Measurements from ENCODE around the gene RPL39L. TPM values are rescaled to one million over a fixed set of nuclear protein-coding genes. Genes with fewer than 3 reads are reported as not detected.

RPL39L gene
- polyA plus RNA-seq, 1 donor: 13.1 TPM

GRCh38 chr3:187122261-187122660 is 17.0 kb downstream of the RPL39L start:
- Histone ChIP-seq H3K4me1 (ENCODE audit: control insufficient read depth, insufficient read depth, low read length) (no peaks in the 10 kb centered on the region), H3K36me3 (ENCODE audit: control insufficient read depth, insufficient read depth, low read length) (no peaks in the 10 kb centered on the region), H3K4me3 (ENCODE audit: low read length) (no peak overlapping the region), H3K9me3 (ENCODE audit: control insufficient read depth, low read depth, low read length) (no peaks in the 10 kb centered on the region), H3K27ac (ENCODE audit: low read length) (no peak overlapping the region), H3K27me3 (ENCODE audit: control insufficient read depth, insufficient read depth, low read length) (no peaks in the 10 kb centered on the region)
- WGBS (ENCODE audit: insufficient coverage, low lambda C conversion rate): no CpG with 5 or more reads among the region's 1 CpG
- DNase-seq: no peak

GRCh38 chr3:187120326-187120725 is 19.0 kb downstream of the RPL39L start:
- no peak overlapping the region for H3K27ac ChIP-seq (ENCODE audit: low read length)
- H3K36me3 ChIP-seq (ENCODE audit: control insufficient read depth, insufficient read depth, low read length): no peaks in the 10 kb centered on the region
- H3K9me3 ChIP-seq (ENCODE audit: control insufficient read depth, low read depth, low read length): no peaks in the 10 kb centered on the region
- DNase-seq: no peak
- WGBS (ENCODE audit: insufficient coverage, low lambda C conversion rate): 100% methylated on average over 1 of the region's 2 CpGs
- no peaks in the 10 kb centered on the region for H3K4me1 ChIP-seq (ENCODE audit: control insufficient read depth, insufficient read depth, low read length)
- no peaks in the 10 kb centered on the region for H3K27me3 ChIP-seq (ENCODE audit: control insufficient read depth, insufficient read depth, low read length)
- no peak overlapping the region for H3K4me3 ChIP-seq (ENCODE audit: low read length)

- Histone ChIP-seq H3K36me3 (ENCODE audit: control insufficient read depth, insufficient read depth, low read length) (no peaks in the 10 kb centered on the region), H3K27ac (ENCODE audit: low read length) (no peak overlapping the region), H3K4me1 (ENCODE audit: control insufficient read depth, insufficient read depth, low read length) (no peaks in the 10 kb centered on the region), H3K9me3 (ENCODE audit: control insufficient read depth, low read depth, low read length) (no peaks in the 10 kb centered on the region), H3K27me3 (ENCODE audit: control insufficient read depth, insufficient read depth, low read length) (no peaks in the 10 kb centered on the region), H3K4me3 (ENCODE audit: low read length) (no peak overlapping the region)
- 43% methylated on average over 1 of the region's 2 CpGs for WGBS (ENCODE audit: insufficient coverage, low lambda C conversion rate)
- DNase-seq: no peak
Measured at GRCh38 chr3:187114511-187114910, 24.8 kb downstream of the RPL39L start.

- Histone ChIP-seq H3K36me3 (ENCODE audit: control insufficient read depth, insufficient read depth, low read length) (no peaks in the 10 kb centered on the region), H3K27me3 (ENCODE audit: control insufficient read depth, insufficient read depth, low read length) (no peaks in the 10 kb centered on the region), H3K4me1 (ENCODE audit: control insufficient read depth, insufficient read depth, low read length) (no peaks in the 10 kb centered on the region), H3K9me3 (ENCODE audit: control insufficient read depth, low read depth, low read length) (no peaks in the 10 kb centered on the region), H3K4me3 (ENCODE audit: low read length) (no peak overlapping the region), H3K27ac (ENCODE audit: low read length) (no peak overlapping the region)
- WGBS (ENCODE audit: insufficient coverage, low lambda C conversion rate): no CpG with 5 or more reads among the region's 2 CpGs
- DNase-seq: peak in 1 of 2 donors; percentile 15
Measured at GRCh38 chr3:187112934-187113793, 26.1 kb downstream of the RPL39L start.

- Histone ChIP-seq H3K36me3 (ENCODE audit: control insufficient read depth, insufficient read depth, low read length) (no peaks in the 10 kb centered on the region), H3K27ac (ENCODE audit: low read length) (no peak overlapping the region), H3K4me3 (ENCODE audit: low read length) (no peak overlapping the region), H3K27me3 (ENCODE audit: control insufficient read depth, insufficient read depth, low read length) (no peaks in the 10 kb centered on the region), H3K9me3 (ENCODE audit: control insufficient read depth, low read depth, low read length) (no peaks in the 10 kb centered on the region), H3K4me1 (ENCODE audit: control insufficient read depth, insufficient read depth, low read length) (no peaks in the 10 kb centered on the region)
- WGBS (ENCODE audit: insufficient coverage, low lambda C conversion rate): no CpG with 5 or more reads among the region's 1 CpG
- no peak for DNase-seq
Measured at GRCh38 chr3:187110156-187110555, 29.1 kb downstream of the RPL39L start.

- Histone ChIP-seq H3K27me3 (ENCODE audit: control insufficient read depth, insufficient read depth, low read length) (no peaks in the 10 kb centered on the region), H3K4me1 (ENCODE audit: control insufficient read depth, insufficient read depth, low read length) (no peaks in the 10 kb centered on the region), H3K27ac (ENCODE audit: low read length) (no peak overlapping the region), H3K9me3 (ENCODE audit: control insufficient read depth, low read depth, low read length) (no peaks in the 10 kb centered on the region), H3K4me3 (ENCODE audit: low read length) (no peak overlapping the region), H3K36me3 (ENCODE audit: control insufficient read depth, insufficient read depth, low read length) (no peaks in the 10 kb centered on the region)
- WGBS (ENCODE audit: insufficient coverage, low lambda C conversion rate): no CpG with 5 or more reads among the region's 3 CpGs
- DNase-seq: no peak
Measured at GRCh38 chr3:187107989-187108388, 31.3 kb downstream of the RPL39L start.

- peaks cover 4% of the 10 kb centered on the region for H3K4me1 ChIP-seq (ENCODE audit: control insufficient read depth, insufficient read depth, low read length)
- 87% methylated on average over 2 of the region's 3 CpGs for WGBS (ENCODE audit: insufficient coverage, low lambda C conversion rate)
- no peak overlapping the region for H3K27ac ChIP-seq (ENCODE audit: low read length)
- H3K9me3 ChIP-seq (ENCODE audit: control insufficient read depth, low read depth, low read length): no peaks in the 10 kb centered on the region
- H3K4me3 ChIP-seq (ENCODE audit: low read length): no peak overlapping the region
- H3K36me3 ChIP-seq (ENCODE audit: control insufficient read depth, insufficient read depth, low read length): no peaks in the 10 kb centered on the region
- no peaks in the 10 kb centered on the region for H3K27me3 ChIP-seq (ENCODE audit: control insufficient read depth, insufficient read depth, low read length)
- no peak for DNase-seq
Measured at GRCh38 chr3:187105700-187106099, 33.6 kb downstream of the RPL39L start.

GRCh38 chr3:187104933-187105332 is 34.4 kb downstream of the RPL39L start:
- H3K4me3 ChIP-seq (ENCODE audit: low read length): no peak overlapping the region
- no peaks in the 10 kb centered on the region for H3K9me3 ChIP-seq (ENCODE audit: control insufficient read depth, low read depth, low read length)
- H3K36me3 ChIP-seq (ENCODE audit: control insufficient read depth, insufficient read depth, low read length): no peaks in the 10 kb centered on the region
- peak in 1 of 2 donors; percentile 2 for DNase-seq
- H3K4me1 ChIP-seq (ENCODE audit: control insufficient read depth, insufficient read depth, low read length): peaks cover 4% of the 10 kb centered on the region
- H3K27me3 ChIP-seq (ENCODE audit: control insufficient read depth, insufficient read depth, low read length): no peaks in the 10 kb centered on the region
- no CpG with 5 or more reads among the region's 7 CpGs for WGBS (ENCODE audit: insufficient coverage, low lambda C conversion rate)
- no peak overlapping the region for H3K27ac ChIP-seq (ENCODE audit: low read length)

GRCh38 chr3:187104342-187104741 is 35.0 kb downstream of the RPL39L start:
- H3K27ac ChIP-seq (ENCODE audit: low read length): no peak overlapping the region
- H3K36me3 ChIP-seq (ENCODE audit: control insufficient read depth, insufficient read depth, low read length): no peaks in the 10 kb centered on the region
- no peaks in the 10 kb centered on the region for H3K9me3 ChIP-seq (ENCODE audit: control insufficient read depth, low read depth, low read length)
- H3K4me3 ChIP-seq (ENCODE audit: low read length): no peak overlapping the region
- peaks cover 4% of the 10 kb centered on the region for H3K4me1 ChIP-seq (ENCODE audit: control insufficient read depth, insufficient read depth, low read length)
- H3K27me3 ChIP-seq (ENCODE audit: control insufficient read depth, insufficient read depth, low read length): no peaks in the 10 kb centered on the region
- WGBS (ENCODE audit: insufficient coverage, low lambda C conversion rate): no CpG with 5 or more reads among the region's 7 CpGs
- no peak for DNase-seq

GRCh38 chr3:187103251-187103650 is 36.0 kb downstream of the RPL39L start:
- Histone ChIP-seq H3K4me3 (ENCODE audit: low read length) (no peak overlapping the region), H3K27ac (ENCODE audit: low read length) (no peak overlapping the region), H3K4me1 (ENCODE audit: control insufficient read depth, insufficient read depth, low read length) (peaks cover 4% of the 10 kb centered on the region), H3K36me3 (ENCODE audit: control insufficient read depth, insufficient read depth, low read length) (no peaks in the 10 kb centered on the region), H3K27me3 (ENCODE audit: control insufficient read depth, insufficient read depth, low read length) (no peaks in the 10 kb centered on the region), H3K9me3 (ENCODE audit: control insufficient read depth, low read depth, low read length) (no peaks in the 10 kb centered on the region)
- no peak for DNase-seq
- no CpG with 5 or more reads among the region's 5 CpGs for WGBS (ENCODE audit: insufficient coverage, low lambda C conversion rate)

All from large intestine (tissue), 3 donors.